ENCODE data around the gene FAM229A. TPM values are rescaled to one million over a fixed set of nuclear protein-coding genes. Genes with fewer than 3 reads are reported as not detected.
A peak's percentile ranks its signal among the peaks of the same experiment; 100 is the strongest.

Gene FAM229A
- total and polyA plus RNA-seq, 9 of the 15 experiments (the other 6 are each of a cell fraction or from before 2014, with no cell fraction given): 0.04 to 21.6 (median 7.4) TPM

GRCh38 chr1:32394890-32395432, 32.7 kb upstream of the FAM229A start (continued):
- TF ChIP-seq MAX (CRISPR knock-in tag; IDR thresholded peaks at IDR 0.05): peak; percentile 9; the same call in 1 of the 2 replicates
- no peak for TF ChIP-seq ETV5 (CRISPR knock-in tag; IDR thresholded peaks at IDR 0.05; ENCODE audit: low read depth)
- TF ChIP-seq ZC3H8 (IDR thresholded peaks at IDR 0.05): 0 out of 2 replicates have a peak, but pooled peaks have one; percentile 7
- no peak for TF ChIP-seq CEBPB (tag; IDR thresholded peaks at IDR 0.05)
- TF ChIP-seq ZBTB49 (CRISPR knock-in tag; IDR thresholded peaks at IDR 0.05; ENCODE audit: borderline replicate concordance): 0 out of 2 replicates have a peak, but pooled peaks have one; percentile 79
- TF ChIP-seq DPF2 (IDR thresholded peaks at IDR 0.05): no peak; the same call in 1 of the 2 replicates
- TF ChIP-seq HDAC3 (IDR thresholded peaks at IDR 0.05; ENCODE audit: borderline replicate concordance, partially characterized antibody): peak; percentile 18
- peak; percentile 12; the same call in 1 of the 2 replicates for TF ChIP-seq EP400 (IDR thresholded peaks at IDR 0.05)
- TF ChIP-seq MTA3 (IDR thresholded peaks at IDR 0.05; ENCODE audit: borderline replicate concordance): 0 out of 2 replicates have a peak, but pooled peaks have one; percentile 4
- peak; percentile 68 for TF ChIP-seq ZBTB40 (IDR thresholded peaks at IDR 0.05)
- TF ChIP-seq ZBTB40 (CRISPR knock-in tag; IDR thresholded peaks at IDR 0.05): no peak
- peak; percentile 75 for TF ChIP-seq NKRF (IDR thresholded peaks at IDR 0.05; ENCODE audit: borderline replicate concordance)

Measured in K562 (cell line).